CD4-positive, alpha-beta T cell (primary cell): Measurements from ENCODE around the gene GPR35. TPM values are rescaled to one million over a fixed set of nuclear protein-coding genes. Genes with fewer than 3 reads are reported as not detected.
"Not testable (repeated sequence)": the region's sequence is repeated elsewhere in the genome, so short reads cannot be mapped to it uniquely, and the experiment has no call there.

Source experiments
- ATAC-seq: fragments of 200-7000 bp; cut with Tn5 transposase; one replicate; pipeline ENCODE4 v1.10.0; 2022; ENCODE audit warnings: mild to moderate bottlenecking; ENCODE audit not compliant: poor library complexity
- CTCF ChIA-PET: fragments of 350-600 bp; sonication (Branson Sonifier 250); formaldehyde crosslinking; loops from one replicate; lab custom pipeline; 2021; ENCODE audit warnings: antibody characterized with exemption, inconsistent platforms; lab: Charles Lee
- POLR2A ChIA-PET: fragments of 350-600 bp; sonication (Branson Sonifier 250); formaldehyde crosslinking; loops from one replicate; lab custom pipeline; 2021; ENCODE audit warnings: antibody characterized with exemption, inconsistent platforms; lab: Charles Lee
- DNase-seq, 14 experiments: peaks; one replicate each; pipeline ENCODE4 v3.0.0-alpha.2; 2013 to 2020; ENCODE audit warnings: mixed read lengths in 2 of 14
- H3K27ac ChIP-seq, 2 donors: one replicate each; pipeline versions ENCODE4 v1.5.1 to v1.7.0; 2013; ENCODE audit warnings: low read length in 2 of 2, low read depth in 1 of 2, mild to moderate bottlenecking in 1 of 2
- H3K27me3 ChIP-seq, 2 experiments: 1 replicate in 1 of 2; 2 replicates in 1 of 2; pipeline versions ENCODE4 v1.6.1 to v1.7.0; 2013; ENCODE audit warnings: low read length in 2 of 2, control low read depth in 1 of 2, mild to moderate bottlenecking in 1 of 2, moderate library complexity in 1 of 2; ENCODE audit not compliant: insufficient read depth in 2 of 2, control insufficient read depth in 1 of 2
- H3K36me3 ChIP-seq: one replicate; pipeline ENCODE4 v1.6.1; 2013; ENCODE audit warnings: low read length, control low read depth; ENCODE audit not compliant: insufficient read depth
- H3K4me1 ChIP-seq: one replicate; pipeline ENCODE4 v1.6.1; 2013; ENCODE audit warnings: low read length, control low read depth; ENCODE audit not compliant: insufficient read depth
- H3K4me3 ChIP-seq: one replicate; pipeline ENCODE4 v1.5.1; 2013; ENCODE audit warnings: mild to moderate bottlenecking, low read length, moderate library complexity
- H3K9me3 ChIP-seq, 2 experiments: 1 replicate in 1 of 2; 2 replicates in 1 of 2; pipeline versions ENCODE4 v1.6.1 to v1.7.0; 2013; ENCODE audit warnings: low read length in 2 of 2, mild to moderate bottlenecking in 2 of 2, control low read depth in 1 of 2, moderate library complexity in 1 of 2; ENCODE audit not compliant: control insufficient read depth in 1 of 2, insufficient read depth in 1 of 2
- H3K27ac Mint-ChIP-seq: one replicate; pipeline ENCODE4 v1.8.0; 2020; ENCODE audit warnings: mixed read lengths
- H3K27me3 Mint-ChIP-seq: one replicate; pipeline ENCODE4 v1.8.0; 2021; ENCODE audit warnings: mixed read lengths
- H3K36me3 Mint-ChIP-seq: one replicate; pipeline ENCODE4 v1.8.0; 2021; ENCODE audit warnings: low read depth, mixed read lengths
- H3K4me1 Mint-ChIP-seq: one replicate; pipeline ENCODE4 v1.8.0; 2021; ENCODE audit warnings: low read depth, mixed read lengths
- H3K4me3 Mint-ChIP-seq: one replicate; pipeline ENCODE4 v1.8.0; 2020; ENCODE audit warnings: mild to moderate bottlenecking, mixed read lengths
- H3K9me3 Mint-ChIP-seq: one replicate; pipeline ENCODE4 v1.8.0; 2020; ENCODE audit warnings: mixed read lengths
- intact Hi-C, 2 experiments: fragments of 100-400 bp; cut with DNase I in 1 of 2; cut with micrococcal nuclease in 1 of 2; formaldehyde crosslinking; loops; one replicate each; pipeline versions ENCODE4 v1.15.1 to v1.9.0; 2023 to 2025; cut with DNase I, micrococcal nuclease
- total RNA-seq, 174 experiments: library from RNA in 2 of 174; stranded (reverse) in 2 of 174; gene quantifications; one replicate each; pipeline ENCODE4 v1.2.3 and lab custom pipeline; 2021 to 2026

Gene GPR35
- total RNA-seq, 2 experiments from 2014 or later: 7.1 to 7.2 TPM

DNA sequence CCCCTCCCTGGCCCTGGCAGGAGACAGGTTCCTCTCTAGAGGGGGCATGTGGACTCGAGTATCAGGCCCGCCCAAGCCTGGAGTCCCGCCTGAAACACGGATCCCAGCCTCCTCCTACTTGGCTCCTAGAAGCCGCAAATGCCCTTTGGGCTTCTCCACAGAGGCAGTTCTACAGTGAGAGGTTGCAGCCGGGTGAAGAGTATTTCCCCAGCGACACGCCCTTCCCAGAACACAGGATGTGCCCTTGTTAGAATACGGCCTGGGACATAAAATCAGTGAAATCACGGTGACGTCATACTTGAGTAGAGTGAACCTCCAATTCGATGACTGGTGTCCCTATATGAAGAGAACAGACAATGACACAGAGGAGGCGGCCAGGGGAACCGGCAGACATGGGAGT lies 52.8 kb downstream of the GPR35 start:
- ATAC-seq, H3K4me1 Mint-ChIP-seq, H3K27me3 Mint-ChIP-seq, H3K27ac Mint-ChIP-seq, H3K36me3 Mint-ChIP-seq, H3K27ac ChIP-seq, H3K9me3 ChIP-seq, H3K36me3 ChIP-seq, H3K4me1 ChIP-seq, intact Hi-C loops, CTCF ChIA-PET, H3K4me3 ChIP-seq, H3K27me3 ChIP-seq, H3K9me3 Mint-ChIP-seq, POLR2A ChIA-PET, DNase-seq, H3K4me3 Mint-ChIP-seq: not testable (repeated sequence)

- POLR2A ChIA-PET, H3K27me3 Mint-ChIP-seq, H3K27me3 ChIP-seq, H3K36me3 ChIP-seq, DNase-seq, CTCF ChIA-PET, H3K9me3 Mint-ChIP-seq, H3K9me3 ChIP-seq, H3K4me1 ChIP-seq, H3K27ac Mint-ChIP-seq, H3K4me3 Mint-ChIP-seq, H3K4me1 Mint-ChIP-seq, H3K36me3 Mint-ChIP-seq, ATAC-seq, intact Hi-C loops, H3K4me3 ChIP-seq, H3K27ac ChIP-seq: not testable (repeated sequence)
Measured at GRCh38 chr2:240678909-240679308, 53.6 kb downstream of the GPR35 start.

DNA sequence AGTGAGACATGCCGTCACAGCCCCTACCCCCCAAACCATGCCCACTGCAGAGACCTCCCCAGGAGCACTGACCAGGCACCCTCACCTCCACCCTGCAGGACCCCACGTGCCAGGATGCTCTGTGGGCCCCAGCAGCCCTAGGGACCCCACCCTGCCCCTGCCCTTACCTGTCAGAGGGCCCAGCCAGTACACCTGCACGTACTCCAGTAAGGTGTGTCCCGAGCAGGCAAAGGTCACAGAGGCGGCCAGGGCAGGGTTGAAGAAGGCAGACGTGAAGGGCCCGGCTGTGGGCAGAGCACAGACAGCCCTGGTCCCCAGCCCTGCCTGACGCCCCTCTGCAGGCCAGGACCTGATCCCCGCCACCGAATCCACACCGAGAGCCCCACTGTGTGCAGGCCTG lies 54.9 kb downstream of the GPR35 start:
- H3K36me3 ChIP-seq, H3K4me3 ChIP-seq, H3K4me1 Mint-ChIP-seq, CTCF ChIA-PET, intact Hi-C loops, H3K27me3 Mint-ChIP-seq, H3K9me3 ChIP-seq, H3K27me3 ChIP-seq, H3K4me3 Mint-ChIP-seq, POLR2A ChIA-PET, H3K36me3 Mint-ChIP-seq, ATAC-seq, H3K27ac ChIP-seq, H3K4me1 ChIP-seq, H3K27ac Mint-ChIP-seq, DNase-seq, H3K9me3 Mint-ChIP-seq: not testable (repeated sequence)

Other genes starting within 250 kb of the GPR35 start
- under 1 TPM; 0.58 to 0.98 TPM for gene GPC1, start 189.8 kb upstream of the GPR35 start, total RNA-seq
- 10 to 100 TPM; 25.7 to 26.2 TPM for gene ANKMY1, start 67.5 kb upstream of the GPR35 start, total RNA-seq
- gene DUSP28, start 65.1 kb upstream of the GPR35 start, total RNA-seq: 10 to 100 TPM; 18.3 to 18.9 TPM
- gene RNPEPL1, start 57.0 kb upstream of the GPR35 start, total RNA-seq: 10 to 100 TPM; 73.0 to 78.8 TPM
- gene CAPN10, start 38.7 kb upstream of the GPR35 start, total RNA-seq: 10 to 100 TPM; 40.6 to 42.1 TPM
- gene AQP12B, start 57.4 kb downstream of the GPR35 start, total RNA-seq: not detected
- gene AQP12A, start 66.4 kb downstream of the GPR35 start, total RNA-seq: not detected
- not detected for gene KIF1A, start 194.7 kb downstream of the GPR35 start, total RNA-seq
- gene AGXT, start 243.3 kb downstream of the GPR35 start, total RNA-seq: not detected